ENCODE data around the gene TTC7B. TPM values are rescaled to one million over a fixed set of nuclear protein-coding genes. Genes with fewer than 3 reads are reported as not detected.

Gene TTC7B
- total RNA-seq, 1 experiment from 2014 or later = 70.6 TPM

GRCh38 chr14:90534091-90534837 lies 282.0 kb downstream of the TTC7B start:
- no peaks in the 10 kb centered on the region for H3K9me3 ChIP-seq (ENCODE audit: control insufficient read depth in 1 of 2, insufficient read depth in 1 of 2, low read depth in 1 of 2, low read length in 2 of 2)
- no peaks in the 10 kb centered on the region for H3K27me3 ChIP-seq (ENCODE audit: insufficient read depth, low read length)
- RAD21 ChIA-PET (ENCODE audit: low non-redundant PET in 1 of 2, low total read pairs in 2 of 2, uncharacterized antibody in 2 of 2, unreplicated experiment in 2 of 2) = no interaction called here
- H4K20me1 ChIP-seq (ENCODE audit: insufficient read depth) = no peaks in the 10 kb centered on the region
- H3K9ac ChIP-seq (ENCODE audit: low read length) = no peak overlapping the region
- H3K4me1 ChIP-seq (ENCODE audit: control insufficient read depth in 1 of 2, insufficient read depth in 2 of 2, low read length in 2 of 2) = no peaks in the 10 kb centered on the region
- POLR2A ChIA-PET = no interaction called here
- H3K36me3 ChIP-seq (ENCODE audit: control insufficient read depth in 1 of 2, insufficient read depth in 2 of 2, low read length in 2 of 2) = no peaks in the 10 kb centered on the region
- TF ChIP-seq CBX3 (IDR thresholded peaks at IDR 0.05; ENCODE audit: low read depth) (no peak), POLR2AphosphoS5 (IDR thresholded peaks at IDR 0.05; ENCODE audit: low read depth, low read length) (no peak), ZFX (IDR thresholded peaks at IDR 0.05) (no peak), EZH2 (IDR thresholded peaks at IDR 0.05) (no peak), RAD21 (IDR thresholded peaks at IDR 0.05; ENCODE audit: low read depth) (no peak), POLR2A (IDR thresholded peaks at IDR 0.05; ENCODE audit: borderline replicate concordance, extremely low read depth, insufficient read depth, insufficient read length) (no peak), SRF (IDR thresholded peaks at IDR 0.05; ENCODE audit: low read depth) (no peak), CTCF (IDR thresholded peaks at IDR 0.05 in 2 of 3, conservative IDR thresholded peaks at IDR 0.05 in 1 of 3; ENCODE audit: borderline replicate concordance in 1 of 3, insufficient read depth in 1 of 3, low read depth in 2 of 3, low read length in 2 of 3) (no peak), EZH2phosphoT487 (IDR thresholded peaks at IDR 0.05; ENCODE audit: borderline replicate concordance) (no peak), ATF3 (IDR thresholded peaks at IDR 0.05) (no peak), SP1 (IDR thresholded peaks at IDR 0.05; ENCODE audit: low read depth) (no peak), JUND (IDR thresholded peaks at IDR 0.05) (no peak), EGR1 (IDR thresholded peaks at IDR 0.05; ENCODE audit: low read depth) (no peak), TCF7L2 (IDR thresholded peaks at IDR 0.05; ENCODE audit: borderline replicate concordance, extremely low read depth, insufficient read depth, insufficient read length) (no peak)
- TF ChIP-seq, protein P1, sequence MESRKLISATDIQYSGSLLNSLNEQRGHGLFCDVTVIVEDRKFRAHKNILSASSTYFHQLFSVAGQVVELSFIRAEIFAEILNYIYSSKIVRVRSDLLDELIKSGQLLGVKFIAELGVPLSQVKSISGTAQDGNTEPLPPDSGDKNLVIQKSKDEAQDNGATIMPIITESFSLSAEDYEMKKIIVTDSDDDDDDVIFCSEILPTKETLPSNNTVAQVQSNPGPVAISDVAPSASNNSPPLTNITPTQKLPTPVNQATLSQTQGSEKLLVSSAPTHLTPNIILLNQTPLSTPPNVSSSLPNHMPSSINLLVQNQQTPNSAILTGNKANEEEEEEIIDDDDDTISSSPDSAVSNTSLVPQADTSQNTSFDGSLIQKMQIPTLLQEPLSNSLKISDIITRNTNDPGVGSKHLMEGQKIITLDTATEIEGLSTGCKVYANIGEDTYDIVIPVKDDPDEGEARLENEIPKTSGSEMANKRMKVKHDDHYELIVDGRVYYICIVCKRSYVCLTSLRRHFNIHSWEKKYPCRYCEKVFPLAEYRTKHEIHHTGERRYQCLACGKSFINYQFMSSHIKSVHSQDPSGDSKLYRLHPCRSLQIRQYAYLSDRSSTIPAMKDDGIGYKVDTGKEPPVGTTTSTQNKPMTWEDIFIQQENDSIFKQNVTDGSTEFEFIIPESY (IDR thresholded peaks at IDR 0.05; ENCODE audit: extremely low read depth, insufficient replicate concordance, low read length) = no peak
- no peak overlapping the region for H3K4me3 ChIP-seq (replicated peaks in 1 of 2; ENCODE audit: low read depth in 1 of 2, low read length in 2 of 2)
- H3K9me2 ChIP-seq (ENCODE audit: insufficient read depth) = no peaks in the 10 kb centered on the region
- no peak overlapping the region for H3K27ac ChIP-seq (ENCODE audit: low read depth, low read length)
- BruUV-seq (replicated peaks) = no TSS peak
- CTCF ChIA-PET = no interaction called here
- intact Hi-C loops (cut with micrococcal nuclease) = no loop called here
- H2AFZ ChIP-seq (ENCODE audit: low read depth, low read length, poor library complexity, severe bottlenecking) = no peak overlapping the region
- no peak for ATAC-seq
- no peaks in the 10 kb centered on the region for H3K79me2 ChIP-seq (ENCODE audit: insufficient read depth, low read length)
- no peak overlapping the region for H3K4me2 ChIP-seq (ENCODE audit: low read length)
- DNase-seq (ENCODE audit: low read depth, low spot score) = no peak
